MCF 10A (cell line): Measurements from ENCODE around the gene NTM. TPM values are rescaled to one million over a fixed set of nuclear protein-coding genes. Genes with fewer than 3 reads are reported as not detected.

ENCODE experiments used
- BruUV-seq: library from RNA; stranded (reverse); fragments of 400-500 nt; replicated peaks from 2 replicates; lab custom pipeline; 2021; lab: Mats Ljungman, UMichigan
- CTCF ChIA-PET: fragments of 300-600 bp; sonication (Branson Sonifier 250); formaldehyde crosslinking; extraction: SDS; loops from one replicate; lab custom pipeline; 2021; ENCODE audit warnings: antibody characterized with exemption, inconsistent platforms; lab: Yijun Ruan, JAX
- POLR2A ChIA-PET: fragments of 300-600, 350-650 bp; sonication (Branson Sonifier 250); formaldehyde crosslinking; extraction: SDS; loops from one replicate; lab custom pipeline; 2020; ENCODE audit warnings: antibody characterized with exemption, inconsistent platforms; lab: Yijun Ruan, JAX
- DNase-seq: peaks from one replicate; pipeline ENCODE4 v3.0.0-alpha.2; 2018; ENCODE audit not compliant: unreplicated experiment
- H3K27ac Mint-ChIP-seq: one replicate; pipeline ENCODE4 v1.8.0; 2022; ENCODE audit warnings: mild to moderate bottlenecking, low read depth, mixed read lengths; ENCODE audit not compliant: unreplicated experiment
- H3K27me3 Mint-ChIP-seq: one replicate; pipeline ENCODE4 v1.8.0; 2022; ENCODE audit warnings: mixed read lengths; ENCODE audit not compliant: insufficient read depth, unreplicated experiment
- H3K36me3 Mint-ChIP-seq: one replicate; pipeline ENCODE4 v1.8.0; 2022; ENCODE audit warnings: mild to moderate bottlenecking, moderate library complexity, mixed read lengths; ENCODE audit not compliant: insufficient read depth, unreplicated experiment
- H3K4me1 Mint-ChIP-seq: one replicate; pipeline ENCODE4 v1.8.0; 2022; ENCODE audit warnings: mixed read lengths; ENCODE audit not compliant: insufficient read depth, unreplicated experiment
- H3K4me3 Mint-ChIP-seq: one replicate; pipeline ENCODE4 v1.8.0; 2022; ENCODE audit warnings: mild to moderate bottlenecking, moderate library complexity, mixed read lengths; ENCODE audit not compliant: unreplicated experiment
- H3K9me3 Mint-ChIP-seq: one replicate; pipeline ENCODE4 v1.8.0; 2022; ENCODE audit warnings: mixed read lengths; ENCODE audit not compliant: unreplicated experiment
- intact Hi-C: fragments of 100-400 bp; cut with micrococcal nuclease; formaldehyde crosslinking; loops from 2 replicates; pipeline ENCODE4 v1.14.1; 2022
- total RNA-seq: library from RNA; stranded (reverse); gene quantifications from 2 replicates; pipeline ENCODE4 v1.2.3, GENCODE V29; 2022
- TF ChIP-seq, protein P1 (sequence below): fragments of 200-600 bp; IDR thresholded peaks from one replicate; pipeline ENCODE4 v1.8.0; 2022; ENCODE audit warnings: antibody characterized with exemption, mild to moderate bottlenecking; ENCODE audit not compliant: unreplicated experiment

Gene NTM
- total RNA-seq, 1 experiment from 2014 or later: not detected

DNA sequence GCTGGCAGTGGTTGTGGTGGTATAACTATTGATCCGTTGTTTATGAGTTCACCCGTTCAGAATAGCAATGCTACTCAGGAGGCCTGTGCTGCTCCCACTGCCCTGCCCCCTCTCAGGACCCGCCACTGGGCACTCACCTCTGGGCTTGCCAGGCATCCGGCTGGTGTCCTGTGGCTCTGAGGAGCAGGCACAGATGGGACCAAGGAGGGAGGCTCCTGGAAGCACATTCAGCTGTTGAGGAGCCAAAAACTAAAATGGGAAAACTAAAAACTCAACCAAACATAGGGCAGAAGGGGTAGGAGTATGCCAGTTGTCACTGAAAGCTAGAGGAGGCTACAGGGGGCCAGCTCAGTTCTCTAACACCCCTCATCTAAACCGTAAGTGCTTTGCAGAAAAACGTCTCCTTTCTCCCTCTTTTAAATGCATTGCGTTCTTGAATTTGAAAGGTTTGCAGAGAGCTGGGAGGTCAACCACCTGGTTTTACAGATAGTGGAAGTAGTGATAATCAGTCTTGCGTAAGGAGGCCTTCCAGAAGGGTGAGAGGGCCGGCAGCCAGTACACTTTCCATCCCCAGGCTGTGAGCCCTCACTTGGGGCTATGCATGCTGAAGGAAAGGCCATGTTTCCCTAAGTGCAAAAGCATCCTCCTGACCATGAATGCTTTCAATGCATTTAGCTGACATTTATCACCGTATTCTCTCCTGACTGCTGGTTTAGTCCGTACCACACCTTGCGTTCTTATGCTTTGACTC is 547.4 kb downstream of the NTM start:
- CTCF ChIA-PET: interaction anchor here (0.6 kb wide), 1 partner anchor 664 kb away, joined by 3 read pairs; no protein-coding TSS in a partner anchor
- Mint-ChIP-seq H3K27ac (no peak overlapping the region), H3K36me3 (no peaks in the 10 kb centered on the region), H3K4me3 (no peak overlapping the region), H3K9me3 (peaks cover 75% of the 10 kb centered on the region), H3K27me3 (no peaks in the 10 kb centered on the region), H3K4me1 (no peaks in the 10 kb centered on the region)
- intact Hi-C loops: no loop called here
- POLR2A ChIA-PET: no interaction called here
- BruUV-seq: no TSS peak
- DNase-seq: no peak
- TF ChIP-seq, protein P1, sequence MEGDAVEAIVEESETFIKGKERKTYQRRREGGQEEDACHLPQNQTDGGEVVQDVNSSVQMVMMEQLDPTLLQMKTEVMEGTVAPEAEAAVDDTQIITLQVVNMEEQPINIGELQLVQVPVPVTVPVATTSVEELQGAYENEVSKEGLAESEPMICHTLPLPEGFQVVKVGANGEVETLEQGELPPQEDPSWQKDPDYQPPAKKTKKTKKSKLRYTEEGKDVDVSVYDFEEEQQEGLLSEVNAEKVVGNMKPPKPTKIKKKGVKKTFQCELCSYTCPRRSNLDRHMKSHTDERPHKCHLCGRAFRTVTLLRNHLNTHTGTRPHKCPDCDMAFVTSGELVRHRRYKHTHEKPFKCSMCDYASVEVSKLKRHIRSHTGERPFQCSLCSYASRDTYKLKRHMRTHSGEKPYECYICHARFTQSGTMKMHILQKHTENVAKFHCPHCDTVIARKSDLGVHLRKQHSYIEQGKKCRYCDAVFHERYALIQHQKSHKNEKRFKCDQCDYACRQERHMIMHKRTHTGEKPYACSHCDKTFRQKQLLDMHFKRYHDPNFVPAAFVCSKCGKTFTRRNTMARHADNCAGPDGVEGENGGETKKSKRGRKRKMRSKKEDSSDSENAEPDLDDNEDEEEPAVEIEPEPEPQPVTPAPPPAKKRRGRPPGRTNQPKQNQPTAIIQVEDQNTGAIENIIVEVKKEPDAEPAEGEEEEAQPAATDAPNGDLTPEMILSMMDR: no peak

DNA sequence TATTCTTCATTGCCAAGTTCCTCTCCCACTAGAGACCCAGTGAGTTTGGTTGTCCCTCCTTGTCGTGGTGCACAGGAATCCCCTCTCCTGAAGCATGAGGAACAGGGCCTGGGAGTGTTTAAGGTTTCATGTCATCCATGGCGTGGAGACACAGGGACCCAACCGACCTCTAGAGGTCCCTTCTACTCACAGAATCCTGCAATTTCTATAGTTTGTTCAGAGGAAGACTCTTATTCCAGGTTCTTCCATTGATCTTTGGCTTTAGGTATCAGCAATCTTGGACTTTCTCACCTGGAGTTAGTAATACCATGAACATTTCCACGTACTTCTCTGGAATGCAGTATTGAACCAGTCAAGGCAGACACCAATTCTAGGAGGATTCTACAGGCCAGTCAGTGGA is 548.2 kb downstream of the NTM start:
- Mint-ChIP-seq H3K9me3 (peaks cover 84% of the 10 kb centered on the region), H3K27me3 (no peaks in the 10 kb centered on the region), H3K4me1 (no peaks in the 10 kb centered on the region), H3K36me3 (no peaks in the 10 kb centered on the region), H3K4me3 (no peak overlapping the region), H3K27ac (no peak overlapping the region)
- DNase-seq: no peak
- POLR2A ChIA-PET: no interaction called here
- CTCF ChIA-PET: no interaction called here
- BruUV-seq: no TSS peak
- TF ChIP-seq, protein P1: no peak
- intact Hi-C loops: no loop called here

DNA sequence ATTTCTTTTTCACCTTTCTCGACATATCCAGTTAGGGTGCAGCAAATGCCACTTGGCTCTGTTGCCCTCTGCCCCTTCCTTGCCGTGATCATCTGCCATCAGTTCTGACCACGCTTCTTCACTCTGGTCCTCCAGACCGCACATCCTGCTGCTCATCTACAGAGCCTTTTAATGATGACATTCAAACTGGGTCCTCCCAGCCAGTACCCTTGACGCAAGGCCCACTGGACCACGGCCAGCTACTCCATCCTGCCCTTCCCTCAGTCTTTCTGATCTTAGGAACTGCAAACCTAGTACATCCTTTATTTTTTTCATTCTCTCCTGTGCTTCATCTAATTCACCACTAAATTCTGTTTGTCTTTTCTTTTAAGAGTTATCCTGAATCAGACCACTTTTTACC is 551.8 kb downstream of the NTM start:
- no TSS peak for BruUV-seq

DNA sequence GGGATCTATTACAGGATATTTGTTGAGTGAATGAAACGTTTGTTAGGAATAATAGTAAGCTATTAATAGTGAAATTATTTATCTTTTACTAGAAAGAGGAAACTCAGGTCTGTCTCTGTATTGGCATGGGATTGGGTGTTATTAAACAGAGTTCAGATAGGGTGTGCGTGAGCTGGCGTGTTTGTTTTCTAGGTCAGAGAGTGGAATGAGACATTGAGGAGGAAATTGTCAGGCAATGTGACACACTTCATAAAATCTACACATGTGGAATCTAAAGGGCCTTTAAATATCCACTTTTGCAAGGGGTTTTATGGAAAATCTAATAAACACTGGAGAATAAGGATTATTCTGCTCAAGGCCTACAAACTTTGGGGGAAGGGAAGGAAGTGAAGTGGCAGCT is 552.9 kb downstream of the NTM start:
- H3K36me3 Mint-ChIP-seq: no peaks in the 10 kb centered on the region
- H3K4me3 Mint-ChIP-seq: no peak overlapping the region
- TF ChIP-seq, protein P1: no peak
- no peaks in the 10 kb centered on the region for H3K27me3 Mint-ChIP-seq
- BruUV-seq: no TSS peak
- ChIA-PET POLR2A (no interaction called here), CTCF (interaction anchor here (0.6 to 1.1 kb wide), 2 partner anchors 33 to 911 kb away, joined by 3 read pairs; no protein-coding TSS in a partner anchor)
- H3K9me3 Mint-ChIP-seq: peaks cover 55% of the 10 kb centered on the region
- H3K27ac Mint-ChIP-seq: no peak overlapping the region
- no peaks in the 10 kb centered on the region for H3K4me1 Mint-ChIP-seq
- no peak for DNase-seq
- intact Hi-C loops: no loop called here

More for the DNA sequence above, 551.8 kb downstream of the NTM start:
- ChIA-PET POLR2A (no interaction called here), CTCF (interaction anchor here (0.6 kb wide), 1 partner anchor 15 kb away, joined by 3 read pairs; no protein-coding TSS in a partner anchor)
- Mint-ChIP-seq H3K27me3 (no peaks in the 10 kb centered on the region), H3K9me3 (peaks cover 65% of the 10 kb centered on the region), H3K4me3 (no peak overlapping the region), H3K36me3 (no peaks in the 10 kb centered on the region), H3K27ac (no peak overlapping the region), H3K4me1 (no peaks in the 10 kb centered on the region)
- TF ChIP-seq, protein P1: no peak
- no peak for DNase-seq
- intact Hi-C loops: no loop called here
